Inferior parietal cortex (tissue), 1 donor: ENCODE measurements around the gene RNF207.

Experiments
- DNase-seq: peaks from one replicate; pipeline ENCODE4 v3.0.0-alpha.2; 2016; ENCODE audit errors: extremely low spot score

Gene RNF207

DNA sequence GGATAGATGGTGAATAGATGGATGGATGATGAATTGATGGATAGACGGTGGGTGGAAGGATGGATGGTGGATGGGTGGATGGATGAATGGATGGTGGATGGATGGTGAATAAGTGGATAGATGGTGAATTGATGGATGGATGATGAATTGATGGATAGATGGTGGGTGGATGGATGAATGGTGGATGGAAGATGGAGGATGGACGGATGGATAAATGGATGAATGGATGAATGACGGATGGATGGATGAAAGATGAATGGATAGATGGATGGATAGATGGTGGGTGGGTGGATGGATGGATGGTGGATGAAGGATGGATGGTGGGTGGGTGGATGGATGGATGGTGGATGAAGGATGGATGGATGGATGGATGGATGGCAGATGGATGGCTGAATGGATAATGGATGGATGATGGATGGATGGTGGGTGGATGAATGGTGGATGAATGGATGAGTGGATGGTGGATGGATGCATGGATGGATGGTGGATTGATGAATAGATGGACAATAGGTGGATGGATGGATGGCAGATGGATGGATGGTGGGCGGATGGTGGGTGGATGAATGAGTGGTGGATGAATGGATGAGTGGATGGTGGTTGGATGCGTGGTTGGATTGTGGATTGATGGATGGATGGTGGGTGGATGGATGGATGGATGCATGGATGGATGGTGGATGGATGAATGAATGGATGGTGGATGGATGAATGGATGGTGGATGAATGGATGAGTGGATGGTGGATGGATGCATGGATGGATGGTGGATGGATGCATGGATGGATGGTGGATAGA lies 31.1 kb upstream of the RNF207 start:
- no peak for DNase-seq

DNA sequence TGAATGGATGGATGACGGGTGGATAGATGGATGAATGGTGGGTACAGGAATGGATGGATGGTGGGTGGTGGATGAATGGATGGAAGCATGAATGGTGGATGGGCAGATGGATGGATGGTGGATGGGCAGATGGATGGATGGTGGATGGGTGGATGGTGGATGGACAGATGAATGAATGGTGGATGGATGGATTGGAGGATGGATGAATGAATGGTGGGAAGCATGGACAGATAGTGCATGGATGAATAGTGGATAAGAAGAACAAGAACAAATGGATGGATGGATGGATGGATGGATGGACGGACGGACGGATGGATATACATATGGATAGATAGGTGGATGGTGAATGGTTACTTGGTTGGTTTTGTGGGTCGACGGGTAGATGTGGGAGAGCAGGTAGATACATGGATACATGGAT lies 30.5 kb upstream of the RNF207 start:
- DNase-seq: no peak

GRCh38 chr1:6176779-6177178 lies 29.1 kb upstream of the RNF207 start:
- no peak for DNase-seq

- DNase-seq: no peak
Measured at GRCh38 chr1:6177681-6178380, 28.1 kb upstream of the RNF207 start.

DNA sequence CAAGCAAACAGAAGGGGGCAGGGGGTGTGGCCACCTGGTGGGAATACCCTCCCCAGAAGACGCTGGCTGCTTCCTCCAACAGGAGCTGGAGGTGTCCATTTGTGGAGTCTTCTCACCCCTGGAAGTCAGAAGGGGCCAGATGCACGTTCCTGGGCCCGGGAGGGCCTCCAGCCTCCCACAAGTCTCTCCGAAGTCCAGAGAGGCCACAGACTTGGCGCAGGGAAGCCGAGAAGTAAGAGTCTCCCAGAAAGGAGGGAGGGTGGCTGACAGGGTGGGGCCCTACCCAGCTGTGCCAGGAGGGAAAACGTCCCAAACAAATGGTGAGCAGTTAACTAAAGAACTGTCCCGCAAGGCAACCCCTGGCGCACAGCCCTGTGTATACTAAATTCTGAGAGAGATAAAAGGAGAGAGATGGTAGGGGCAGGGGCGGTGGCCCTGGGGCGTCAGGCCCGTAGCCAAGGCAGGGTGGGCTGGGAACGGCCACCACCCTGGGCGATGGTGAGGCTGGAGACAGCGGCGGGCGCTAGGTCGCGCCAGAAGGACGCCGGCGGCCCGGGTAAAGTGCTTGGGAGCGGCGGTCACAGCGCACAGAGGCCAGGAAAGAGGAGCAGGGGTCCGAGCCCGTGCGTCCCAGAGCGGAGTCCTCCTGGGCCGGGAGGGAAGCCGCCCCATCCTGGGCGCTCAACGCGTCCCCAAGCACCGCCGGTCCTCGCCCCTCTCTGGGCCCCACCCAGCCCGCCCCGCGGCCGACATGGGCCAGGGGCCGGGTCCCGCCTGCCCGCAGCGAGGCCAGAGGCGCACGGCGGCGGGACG lies 27.0 kb upstream of the RNF207 start:
- DNase-seq: no peak

DNA sequence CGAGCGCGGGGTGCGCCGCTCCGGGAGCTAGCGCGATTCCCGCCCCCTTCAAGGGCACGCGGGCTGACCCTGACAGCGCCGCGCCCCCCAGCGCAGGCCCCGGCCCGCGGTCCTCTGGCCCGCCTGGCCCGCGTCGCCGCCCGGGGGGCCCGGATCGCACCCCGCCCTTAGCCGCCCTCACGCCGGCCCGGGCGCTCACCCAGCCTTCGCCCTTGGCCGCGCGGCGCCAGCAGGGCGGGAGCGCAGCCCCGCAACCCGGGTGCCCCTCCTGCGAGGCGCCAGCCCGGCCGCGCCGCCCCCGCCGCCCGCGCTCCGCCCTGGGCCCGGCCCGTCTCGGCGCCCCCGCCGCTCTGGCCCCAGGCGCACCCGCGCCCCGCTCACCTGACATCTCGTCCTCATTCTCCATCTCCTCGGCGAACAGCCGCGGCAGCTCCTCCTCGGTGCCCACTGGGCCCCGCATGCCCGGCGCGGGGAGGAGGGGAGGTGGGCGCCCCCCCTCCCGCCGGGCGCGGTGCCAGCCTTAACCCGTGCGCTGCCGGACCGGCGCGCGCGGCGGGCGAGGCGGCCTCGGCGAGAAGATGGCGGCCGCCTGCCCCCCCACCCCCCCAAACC lies 26.2 kb upstream of the RNF207 start:
- no peak for DNase-seq

- DNase-seq: no peak
Measured at GRCh38 chr1:6180268-6180706, 25.6 kb upstream of the RNF207 start, which contains the start of gene CHD5. TSS of gene CHD5 (minus strand) at chr1:6180321. CDS start at chr1:6180023, 298 bp downstream.

DNA sequence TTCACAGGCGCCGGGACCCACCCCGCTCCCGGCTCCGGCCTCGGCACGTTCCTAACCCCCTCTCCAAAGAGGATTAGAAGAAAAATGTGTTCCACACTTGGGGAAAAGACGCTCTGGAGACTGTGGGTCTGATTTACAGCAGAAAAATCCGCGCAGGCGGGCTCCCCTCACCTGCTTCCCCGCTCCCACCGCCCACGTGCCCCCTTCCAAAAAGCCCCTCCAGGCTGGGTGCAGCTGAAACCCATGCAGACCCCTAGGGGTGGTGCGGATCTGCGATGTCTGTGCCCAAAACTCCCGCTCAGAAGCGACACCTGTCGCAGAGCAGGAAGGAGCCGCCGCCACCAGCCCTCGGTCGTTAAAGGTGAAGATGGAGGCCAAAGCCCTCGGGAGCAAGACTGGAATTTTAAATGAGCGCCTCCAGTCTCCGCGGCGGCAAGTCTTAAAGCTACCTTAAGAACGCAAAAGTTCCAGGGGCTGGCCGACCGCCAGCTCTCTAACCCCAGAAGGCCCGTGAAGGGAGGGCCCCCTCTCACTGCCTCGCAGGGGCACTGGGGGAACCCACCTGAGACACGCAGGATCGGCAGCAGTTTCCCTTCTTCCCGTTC lies 25.1 kb upstream of the RNF207 start:
- DNase-seq: no peak

DNA sequence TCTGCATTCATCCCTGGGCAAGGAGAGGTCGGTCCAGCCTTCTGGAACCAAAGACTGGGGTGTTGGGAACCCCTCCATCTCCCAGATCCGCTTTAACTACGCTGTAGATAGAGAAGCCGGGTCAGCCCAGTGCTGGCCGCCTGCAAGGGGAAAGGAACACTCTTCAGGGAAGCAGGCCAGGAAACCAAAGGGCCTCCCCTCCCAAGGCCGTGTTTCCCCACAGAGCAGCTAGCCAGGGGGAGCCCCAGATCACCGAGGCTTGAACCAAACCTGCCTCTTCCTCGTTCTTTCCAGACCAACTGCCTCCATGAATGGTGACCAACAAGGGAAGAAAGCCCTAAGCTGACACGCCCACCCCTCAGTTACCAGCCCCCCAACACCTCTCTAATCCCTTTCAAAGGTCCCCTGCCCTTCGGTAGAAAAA lies 24.6 kb upstream of the RNF207 start:
- DNase-seq: no peak

DNA sequence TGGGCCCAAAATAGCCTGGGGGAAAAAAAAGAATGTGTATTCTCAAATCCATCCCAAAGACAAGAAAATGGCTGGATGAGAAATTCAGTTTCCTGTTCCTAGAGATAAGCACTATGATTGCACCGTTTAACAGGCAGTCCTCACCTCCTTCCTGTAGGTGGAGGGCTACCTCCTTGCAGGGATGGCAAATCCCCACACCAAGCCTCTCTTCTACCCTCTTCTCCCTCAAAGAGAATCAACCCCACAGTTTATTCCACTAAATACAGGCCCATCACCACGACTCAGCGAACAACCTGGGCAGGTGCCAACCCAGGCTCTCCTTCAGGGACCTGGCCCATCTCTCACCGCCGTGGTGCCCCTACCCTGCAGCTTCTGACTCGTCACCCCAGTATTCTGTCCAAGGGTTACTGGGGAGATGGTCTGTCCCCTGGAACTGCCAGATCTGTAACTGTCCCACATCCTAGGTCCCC lies 22.4 kb upstream of the RNF207 start:
- DNase-seq: no peak

DNA sequence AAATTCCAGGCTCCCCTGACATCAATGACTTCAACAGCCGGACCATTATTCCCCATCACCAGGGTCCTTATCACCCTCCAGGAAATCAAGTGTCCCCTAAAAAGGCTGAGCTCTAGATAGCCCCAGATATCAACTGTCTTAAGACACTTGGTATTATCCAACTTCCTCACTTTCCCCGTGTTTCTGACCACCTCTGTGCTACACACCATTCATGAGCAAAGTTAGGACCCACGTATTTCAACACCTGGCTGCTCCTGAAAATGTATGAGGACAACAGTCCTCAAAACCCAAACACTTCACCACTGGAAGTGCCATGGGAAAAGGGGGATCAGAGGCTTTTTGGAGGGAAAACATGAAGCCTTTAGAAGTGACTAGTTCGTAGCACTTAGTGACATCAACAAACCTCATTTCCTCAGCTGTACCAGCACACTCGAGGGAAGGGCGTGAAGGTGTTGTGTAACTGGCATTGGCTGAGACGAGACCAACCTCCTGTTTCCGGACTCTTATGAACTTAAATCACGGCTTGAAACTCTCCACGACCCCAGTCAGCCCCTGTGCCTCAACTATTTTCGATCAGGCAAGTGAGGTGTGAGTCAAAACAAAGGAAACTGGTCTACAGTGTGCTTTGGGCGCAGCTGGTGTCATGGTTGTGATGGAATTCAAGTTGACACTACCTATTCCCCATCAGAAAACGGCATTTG lies 21.7 kb upstream of the RNF207 start:
- no peak for DNase-seq

GRCh38 chr1:6185151-6185550 lies 20.8 kb upstream of the RNF207 start:
- DNase-seq: no peak

GRCh38 chr1:6185635-6186382 lies 20.1 kb upstream of the RNF207 start:
- DNase-seq: no peak

DNA sequence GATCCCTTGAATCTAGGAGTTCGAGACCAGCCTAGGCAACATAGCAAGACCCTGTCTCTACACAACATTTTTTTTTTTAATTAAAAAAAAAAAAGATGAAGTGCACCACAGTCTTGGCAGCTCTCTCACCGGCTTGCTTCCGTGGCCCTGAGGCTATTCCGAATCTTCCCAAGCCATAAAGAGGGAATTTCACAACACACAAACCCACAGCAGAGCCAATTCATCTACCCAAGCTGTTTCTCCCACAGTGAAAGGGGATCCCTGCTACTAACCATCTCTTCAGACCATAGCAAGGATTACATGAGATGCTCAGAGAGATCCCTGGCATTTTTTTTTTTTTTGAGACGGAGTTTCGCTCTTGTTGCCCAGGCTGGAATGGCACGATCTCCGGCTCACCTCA lies 17.5 kb upstream of the RNF207 start:
- DNase-seq: no peak

DNA sequence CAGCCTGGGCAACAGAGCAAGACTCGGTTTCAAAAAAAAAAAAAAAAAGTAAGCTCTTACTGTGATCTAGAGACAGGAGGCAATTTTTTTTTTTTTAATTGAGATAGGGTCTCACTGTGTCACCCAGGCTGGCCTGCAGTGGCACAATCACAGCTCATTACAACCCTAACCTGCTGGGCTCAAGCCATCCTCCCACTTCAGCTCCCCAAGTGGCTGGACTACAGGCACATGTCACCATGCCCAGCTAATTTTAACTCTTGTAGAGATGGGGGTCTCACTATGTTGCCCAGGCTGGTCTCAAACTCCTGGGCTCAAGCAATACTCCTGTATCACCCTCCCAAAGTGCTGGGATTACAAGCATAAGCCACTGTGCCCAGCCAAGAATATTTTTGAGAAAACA lies 14.0 kb upstream of the RNF207 start:
- no peak for DNase-seq

- DNase-seq: no peak
Measured at GRCh38 chr1:6197746-6198427, 8.0 kb upstream of the RNF207 start.

- DNase-seq: no peak
Measured at GRCh38 chr1:6198646-6199297, 7.1 kb upstream of the RNF207 start.

DNA sequence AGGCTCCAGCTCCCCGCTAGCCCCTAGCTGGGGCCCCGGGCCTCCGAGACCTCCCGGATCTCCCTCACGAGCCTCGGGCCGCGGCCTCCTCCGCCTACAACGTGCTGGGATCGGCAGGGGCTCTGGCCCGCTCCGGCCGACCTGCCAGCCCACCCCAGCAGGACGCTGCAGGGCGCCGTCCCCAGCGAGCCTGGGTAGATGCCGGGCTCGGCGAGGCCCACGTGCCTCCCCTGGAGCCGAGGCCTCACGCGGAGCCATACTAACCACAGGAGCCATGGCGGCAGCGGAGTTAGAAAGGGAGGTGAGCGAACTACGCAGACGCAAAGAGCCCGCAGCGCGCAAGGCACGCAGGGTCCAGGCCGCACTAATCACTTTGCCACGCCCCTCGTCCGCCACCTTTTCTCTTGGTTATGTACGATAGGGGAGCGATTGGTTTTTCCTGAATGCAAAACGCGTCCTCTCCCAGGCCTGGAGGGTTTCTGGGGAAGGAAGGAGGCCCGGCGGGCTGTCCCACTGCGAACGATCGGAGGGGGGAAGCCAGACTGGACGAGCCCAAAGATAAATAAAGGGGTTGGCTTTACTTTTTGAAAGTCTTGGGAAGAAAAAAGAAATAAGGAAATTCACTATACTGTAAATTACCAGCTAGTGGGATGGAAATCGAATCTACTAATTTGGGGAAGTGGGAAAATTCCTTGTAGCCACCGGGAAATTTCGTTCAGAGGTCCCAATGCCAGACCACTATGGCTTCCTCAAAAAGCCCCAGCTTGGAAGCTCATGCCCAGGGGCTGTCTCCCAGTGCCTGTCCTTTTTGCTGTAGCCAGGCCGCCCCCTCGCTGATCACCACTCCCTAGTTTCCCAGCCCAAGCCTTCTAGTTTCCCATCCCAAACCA lies 6.4 kb upstream of the RNF207 start, which contains the start of gene RPL22:
Gene RPL22, minus strand, starts transcription at position 298 of the 890 bp plus-strand sequence. Its CDS starts 22 bp downstream, at position 276.
- DNase-seq: peak; percentile 99
